Stimulated activated CD8-positive, alpha-beta memory T cell treated with anti-CD3 and anti-CD28 coated beads, Interleukin-4, amount 100 ng/mL, for 24 hours (primary cell): Measurements from ENCODE around the gene PRKCG.

ENCODE experiments used
- DNase-seq: peaks from one replicate; pipeline ENCODE4 v3.0.0-alpha.2; 2020; ENCODE audit warnings: low read depth

Gene PRKCG

GRCh38 chr19:53872762-53873161 lies 9.2 kb upstream of the PRKCG start:
- no peak for DNase-seq

DNA sequence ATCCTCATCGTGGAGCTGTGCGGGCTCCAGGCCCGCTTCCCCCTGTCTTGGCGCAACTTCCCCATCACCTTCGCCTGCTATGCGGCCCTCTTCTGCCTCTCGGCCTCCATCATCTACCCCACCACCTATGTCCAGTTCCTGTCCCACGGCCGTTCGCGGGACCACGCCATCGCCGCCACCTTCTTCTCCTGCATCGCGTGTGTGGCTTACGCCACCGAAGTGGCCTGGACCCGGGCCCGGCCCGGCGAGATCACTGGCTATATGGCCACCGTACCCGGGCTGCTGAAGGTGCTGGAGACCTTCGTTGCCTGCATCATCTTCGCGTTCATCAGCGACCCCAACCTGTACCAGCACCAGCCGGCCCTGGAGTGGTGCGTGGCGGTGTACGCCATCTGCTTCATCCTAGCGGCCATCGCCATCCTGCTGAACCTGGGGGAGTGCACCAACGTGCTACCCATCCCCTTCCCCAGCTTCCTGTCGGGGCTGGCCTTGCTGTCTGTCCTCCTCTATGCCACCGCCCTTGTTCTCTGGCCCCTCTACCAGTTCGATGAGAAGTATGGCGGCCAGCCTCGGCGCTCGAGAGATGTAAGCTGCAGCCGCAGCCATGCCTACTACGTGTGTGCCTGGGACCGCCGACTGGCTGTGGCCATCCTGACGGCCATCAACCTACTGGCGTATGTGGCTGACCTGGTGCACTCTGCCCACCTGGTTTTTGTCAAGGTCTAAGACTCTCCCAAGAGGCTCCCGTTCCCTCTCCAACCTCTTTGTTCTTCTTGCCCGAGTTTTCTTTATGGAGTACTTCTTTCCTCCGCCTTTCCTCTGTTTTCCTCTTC lies 8.0 kb upstream of the PRKCG start:
- no peak for DNase-seq

DNA sequence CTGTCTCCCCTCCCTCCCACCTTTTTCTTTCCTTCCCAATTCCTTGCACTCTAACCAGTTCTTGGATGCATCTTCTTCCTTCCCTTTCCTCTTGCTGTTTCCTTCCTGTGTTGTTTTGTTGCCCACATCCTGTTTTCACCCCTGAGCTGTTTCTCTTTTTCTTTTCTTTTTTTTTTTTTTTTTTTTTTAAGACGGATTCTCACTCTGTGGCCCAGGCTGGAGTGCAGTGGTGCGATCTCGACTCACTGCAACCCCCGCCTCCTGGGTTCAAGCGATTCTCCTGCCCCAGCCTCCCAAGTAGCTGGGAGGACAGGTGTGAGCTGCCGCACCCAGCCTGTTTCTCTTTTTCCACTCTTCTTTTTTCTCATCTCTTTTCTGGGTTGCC lies 7.4 kb upstream of the PRKCG start:
- no peak for DNase-seq

- DNase-seq: no peak
Observed at GRCh38 chr19:53875602-53876325, 6.2 kb upstream of the PRKCG start.

DNA sequence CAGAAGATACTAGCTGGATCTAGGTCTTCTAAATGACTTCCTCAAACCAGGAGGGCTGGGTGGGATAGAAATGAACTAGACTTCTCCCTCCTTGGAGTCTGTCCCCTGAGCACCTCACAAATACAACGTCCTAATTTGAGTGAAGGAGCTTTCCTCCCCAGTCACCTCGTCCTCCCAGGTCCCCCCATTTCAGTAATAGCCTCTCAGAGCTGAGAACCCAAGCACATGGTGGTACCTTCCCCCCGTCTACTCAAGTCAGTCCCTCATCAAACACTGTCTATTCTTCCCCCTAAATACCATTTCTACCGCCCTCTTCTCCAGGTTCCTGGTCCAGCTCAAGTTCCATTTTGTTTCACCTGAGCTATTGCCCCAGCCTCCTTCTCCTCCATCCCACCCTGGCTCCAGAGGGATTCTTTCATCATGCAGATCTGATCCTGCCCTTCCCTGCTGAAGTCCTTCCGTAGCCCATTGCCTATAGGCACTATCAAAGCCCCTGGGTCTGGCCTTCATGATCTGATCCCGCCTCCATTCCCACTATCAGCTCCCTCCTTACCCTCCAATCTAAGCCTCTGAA lies 5.3 kb upstream of the PRKCG start:
- no peak for DNase-seq

GRCh38 chr19:53877361-53877766 lies 4.6 kb upstream of the PRKCG start:
- no peak for DNase-seq

- no peak for DNase-seq
Observed at GRCh38 chr19:53878776-53879139, 3.2 kb upstream of the PRKCG start.

- peak; percentile 83 for DNase-seq
Observed at GRCh38 chr19:53879140-53880081, 2.6 kb upstream of the PRKCG start.

DNA sequence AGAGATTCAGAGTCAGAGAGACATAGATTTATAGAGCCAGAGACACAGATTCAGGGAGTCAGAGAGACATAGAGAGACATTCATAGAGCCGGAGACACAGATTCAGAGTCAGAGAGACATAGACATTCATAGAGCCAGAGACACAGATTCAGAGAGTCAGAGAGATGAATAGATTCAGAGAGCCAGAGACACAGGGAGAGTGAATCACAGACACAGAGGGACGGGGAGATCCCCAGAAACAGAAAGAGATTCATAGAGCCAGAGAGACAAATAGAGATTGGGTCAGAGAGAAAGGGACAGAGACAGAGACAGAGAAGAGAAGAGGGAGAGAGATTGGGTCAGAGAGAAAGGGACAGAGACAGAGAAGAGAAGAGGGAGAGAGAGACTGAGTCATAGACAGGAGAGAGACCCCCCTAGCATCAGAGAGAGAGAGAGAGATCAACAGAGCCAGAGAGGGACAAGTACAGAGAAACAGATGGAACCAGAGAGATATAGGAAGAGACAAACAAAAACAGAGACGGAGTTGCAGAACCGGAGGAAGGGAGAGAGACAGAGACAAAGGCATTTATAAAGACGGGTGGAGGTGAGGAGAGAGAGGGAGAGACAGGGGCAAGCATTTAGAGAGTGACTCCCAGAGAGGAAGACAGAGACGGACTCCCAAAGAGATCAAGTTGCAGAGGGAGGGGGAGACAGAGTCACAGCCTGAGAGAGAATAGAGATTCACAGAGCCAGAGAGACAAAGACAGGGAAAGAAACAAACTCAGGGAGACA lies 1.1 kb upstream of the PRKCG start:
- DNase-seq: no peak

- DNase-seq: no peak
Observed at GRCh38 chr19:53882391-53883050, 524 bp downstream of the PRKCG start.

DNA sequence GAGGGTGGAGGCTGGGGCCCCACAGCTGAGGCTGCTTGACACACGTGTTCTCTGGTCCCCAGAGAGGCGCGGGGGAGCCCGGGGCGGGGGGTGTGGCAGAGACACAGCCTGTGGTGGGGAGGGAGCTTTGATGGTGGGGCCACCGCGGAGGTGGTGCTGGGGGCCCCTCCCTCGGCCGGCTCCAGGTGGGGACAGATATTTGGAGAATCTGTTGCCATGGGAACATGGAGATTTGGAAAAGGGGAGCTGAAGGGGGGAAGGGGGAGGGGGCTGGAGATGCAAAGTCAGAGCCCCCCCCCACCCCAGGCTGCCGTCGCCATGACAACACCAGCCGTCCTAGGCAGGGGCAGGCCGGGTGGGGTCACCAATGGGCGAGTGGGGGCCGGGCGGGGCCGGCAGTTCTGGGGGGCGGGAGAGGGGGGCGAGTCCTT lies 1.2 kb downstream of the PRKCG start:
- DNase-seq: no peak

DNA sequence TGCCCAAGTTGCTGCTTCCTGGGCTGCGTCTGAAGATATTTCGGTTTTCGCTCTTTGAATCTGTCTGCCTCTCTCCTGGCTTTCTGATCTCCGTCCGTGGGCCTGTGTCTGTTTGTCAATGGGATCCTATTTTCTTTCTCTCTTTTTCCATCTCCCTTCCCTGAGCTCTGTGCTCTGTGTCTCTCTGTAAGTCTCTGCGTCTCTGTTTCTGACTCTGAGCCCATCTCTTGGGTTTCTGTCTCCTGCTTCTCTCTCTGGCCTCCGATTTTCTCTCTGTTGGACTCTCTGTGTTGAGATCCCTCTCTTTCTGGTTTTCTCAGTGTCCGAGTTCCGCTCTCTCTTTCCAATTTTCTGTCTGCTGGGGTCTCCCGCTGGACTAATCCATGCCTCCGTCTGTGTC lies 1.7 kb downstream of the PRKCG start:
- no peak for DNase-seq

DNA sequence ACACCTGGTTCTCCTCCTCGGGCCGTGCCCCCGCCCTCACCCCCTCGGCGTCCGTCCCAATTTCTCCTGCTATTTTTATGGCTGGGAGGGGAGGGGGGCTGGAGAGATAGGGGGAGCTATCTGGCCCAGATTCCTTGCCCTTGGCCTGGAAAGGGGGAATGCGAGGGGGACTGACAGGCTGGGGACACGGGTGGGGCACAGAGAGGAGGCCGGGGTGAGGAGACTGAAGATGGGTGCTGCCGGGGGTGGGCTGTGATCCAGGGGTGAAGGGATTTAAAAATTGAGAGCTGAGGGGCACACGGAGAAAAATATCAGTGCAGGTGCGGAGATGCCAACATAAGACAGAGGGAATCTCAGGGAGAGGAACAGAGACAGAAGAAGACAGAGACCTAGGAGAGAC lies 2.3 kb downstream of the PRKCG start:
- no peak for DNase-seq

DNA sequence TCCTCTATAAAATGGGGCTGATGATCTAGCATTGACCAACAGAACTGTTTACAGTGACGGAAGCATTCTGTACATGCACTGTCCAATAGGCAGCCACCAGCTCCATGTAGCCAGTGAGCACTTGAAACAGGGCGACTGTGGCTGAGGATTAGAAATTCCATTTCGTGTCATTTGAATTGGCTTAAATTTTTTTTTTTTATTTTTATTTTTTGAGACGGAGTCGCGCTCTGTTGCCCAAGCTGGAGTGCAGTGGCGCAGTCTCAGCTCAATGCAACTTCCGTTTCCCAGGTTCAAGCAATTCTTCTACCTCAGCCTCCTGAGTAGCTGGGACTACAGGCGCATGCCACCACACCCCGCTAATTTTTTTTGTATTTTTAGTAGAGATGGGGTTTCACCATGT lies 3.0 kb downstream of the PRKCG start:
- DNase-seq: no peak

DNA sequence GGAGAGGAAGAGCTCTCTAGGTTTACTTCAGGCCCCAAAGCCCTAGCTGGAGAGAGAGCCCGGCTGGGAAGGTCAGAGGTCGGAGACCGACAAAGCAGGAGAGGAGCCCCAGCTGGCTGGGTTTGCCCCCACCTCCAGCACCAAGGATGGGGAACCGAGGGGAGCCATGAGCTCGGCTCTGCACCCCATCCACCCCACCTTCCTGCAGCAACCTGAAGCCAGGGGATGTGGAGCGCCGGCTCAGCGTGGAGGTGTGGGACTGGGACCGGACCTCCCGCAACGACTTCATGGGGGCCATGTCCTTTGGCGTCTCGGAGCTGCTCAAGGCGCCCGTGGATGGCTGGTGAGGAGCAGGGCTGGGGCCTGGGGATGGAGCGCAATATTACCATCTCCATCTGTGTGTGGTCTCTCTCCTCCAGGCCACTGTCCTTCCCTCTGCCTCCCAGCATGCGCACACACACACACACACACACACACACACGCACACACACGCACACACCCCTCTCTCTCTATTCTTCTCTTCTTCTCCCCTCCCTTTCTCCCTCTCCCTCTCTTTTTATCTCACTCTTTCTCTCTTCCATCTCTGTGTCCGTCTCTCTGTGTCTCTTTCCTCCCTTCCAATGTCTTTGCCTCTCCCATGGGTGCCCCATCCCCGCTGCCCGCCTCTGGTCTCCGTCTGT lies 10.4 kb downstream of the PRKCG start:
- DNase-seq: no peak

GRCh38 chr19:53892981-53893325 lies 11.0 kb downstream of the PRKCG start:
- no peak for DNase-seq

DNA sequence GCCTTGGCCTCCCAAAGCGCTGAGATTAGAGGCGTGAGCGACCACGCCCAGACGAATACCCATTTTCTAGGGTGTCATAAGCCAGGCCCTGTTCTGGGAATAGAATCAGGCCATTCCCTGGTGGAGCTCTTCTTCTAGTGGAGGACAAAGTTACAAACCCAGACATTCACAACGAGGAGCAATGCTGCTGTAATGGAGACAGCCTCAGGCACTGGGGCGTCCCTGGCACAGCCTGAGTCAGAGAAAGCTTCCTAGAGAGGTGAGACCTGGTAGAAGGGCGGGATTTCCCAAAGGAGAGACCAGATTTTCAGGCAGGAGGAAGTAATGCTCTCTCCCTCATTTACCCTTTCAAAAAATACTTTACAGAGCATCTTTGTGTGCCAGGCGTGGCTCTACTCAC lies 12.7 kb downstream of the PRKCG start:
- DNase-seq: no peak

DNA sequence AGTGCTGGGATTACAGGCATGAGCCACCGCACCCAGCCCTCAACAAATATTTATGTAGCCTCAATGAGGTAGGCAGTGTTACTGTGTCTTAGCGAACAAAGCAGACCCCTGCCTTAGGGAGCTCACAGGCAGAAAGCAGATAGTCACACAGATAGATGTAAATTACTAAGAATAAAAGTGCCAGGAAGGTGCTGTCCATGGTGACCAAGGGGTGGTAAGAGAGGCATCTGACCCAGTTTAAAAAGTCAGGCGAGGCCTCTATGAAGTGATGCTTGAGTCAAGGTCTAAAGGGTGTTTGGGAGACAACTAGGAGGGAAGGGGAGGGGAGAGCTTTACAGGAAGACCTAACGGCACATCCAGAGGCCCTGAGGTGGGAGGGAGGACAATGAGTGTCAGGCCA lies 14.7 kb downstream of the PRKCG start:
- no peak for DNase-seq

DNA sequence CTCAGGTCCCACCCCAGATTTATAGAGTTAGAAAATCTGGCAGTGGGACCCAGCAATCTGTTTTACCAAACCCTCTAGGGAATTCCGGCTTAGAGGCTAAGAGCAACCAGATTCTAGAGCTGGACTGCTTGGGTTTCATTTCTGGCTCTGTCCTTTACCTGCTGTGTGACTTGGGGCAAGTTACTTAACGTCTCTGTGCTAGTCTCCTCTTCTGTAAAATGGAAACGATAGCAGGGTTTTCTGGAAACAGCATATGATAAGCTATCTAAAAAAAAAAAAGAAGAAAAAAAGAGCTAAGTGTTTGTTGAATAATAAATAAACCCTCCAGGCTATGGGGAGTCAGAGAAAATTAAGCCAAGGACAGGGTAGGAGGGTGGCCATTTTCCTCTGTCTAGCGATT lies 15.5 kb downstream of the PRKCG start:
- DNase-seq: no peak

- DNase-seq: no peak
Observed at GRCh38 chr19:53898166-53898565, 16.2 kb downstream of the PRKCG start.
